AG09309 (cell line): ENCODE data around the gene GNG7.
"Not testable (repeated sequence)": the region's sequence is repeated elsewhere in the genome, so short reads cannot be mapped to it uniquely, and the experiment has no call there.

Experiments
- DNase-seq: peaks from one replicate; pipeline ENCODE4 v3.0.0-alpha.2; 2010; ENCODE audit warnings: low read depth
- H3K4me3 ChIP-seq: 2 replicates; pipeline ENCODE4 v1.5.1; 2011; ENCODE audit warnings: mild to moderate bottlenecking, low read depth, low read length, moderate library complexity; ENCODE audit not compliant: control insufficient read depth
- CTCF ChIP-seq: IDR thresholded peaks from 2 replicates; pipeline ENCODE4 v1.5.1; 2011; ENCODE audit warnings: mild to moderate bottlenecking, low read depth, low read length, inconsistent platforms; ENCODE audit not compliant: insufficient read depth, control insufficient read depth; ENCODE audit errors: missing control alignments

Gene GNG7

GRCh38 chr19:2542341-2543069 lies 160.0 kb downstream of the GNG7 start:
- no peak overlapping the region for H3K4me3 ChIP-seq
- DNase-seq: no peak
- no peak for TF ChIP-seq CTCF

GRCh38 chr19:2540646-2541454 lies 161.6 kb downstream of the GNG7 start:
- H3K4me3 ChIP-seq: no peak overlapping the region; the same call in 1 of the 2 replicates
- DNase-seq: peak; percentile 91
- TF ChIP-seq CTCF: peak; percentile 41

- DNase-seq: no peak
- H3K4me3 ChIP-seq: no peak overlapping the region; the same call in 1 of the 2 replicates
- TF ChIP-seq CTCF: no peak
Observed at GRCh38 chr19:2540251-2540645, 162.2 kb downstream of the GNG7 start.

GRCh38 chr19:2538096-2538757 lies 164.3 kb downstream of the GNG7 start:
- no peak overlapping the region for H3K4me3 ChIP-seq
- no peak for DNase-seq
- no peak for TF ChIP-seq CTCF

GRCh38 chr19:2537584-2537983 lies 164.9 kb downstream of the GNG7 start:
- not testable (repeated sequence) for DNase-seq, H3K4me3 ChIP-seq

- TF ChIP-seq CTCF: no peak
- DNase-seq: no peak
Observed at GRCh38 chr19:2536461-2536860, 166.0 kb downstream of the GNG7 start.

GRCh38 chr19:2534423-2535013 lies 168.0 kb downstream of the GNG7 start:
- no peak for TF ChIP-seq CTCF
- H3K4me3 ChIP-seq: no peak overlapping the region
- no peak for DNase-seq

More at GRCh38 chr19:2536461-2536860, 166.0 kb downstream of the GNG7 start:
- H3K4me3 ChIP-seq: no peak overlapping the region
